ENCODE data around the gene SYNRG.

- TF ChIP-seq JUN (IDR thresholded peaks at IDR 0.05; ENCODE audit: borderline replicate concordance, insufficient read depth, insufficient read length, low read depth) (no peak), MAX (IDR thresholded peaks at IDR 0.05; ENCODE audit: insufficient read depth, insufficient read length) (no peak), POLR2AphosphoS5 (IDR thresholded peaks at IDR 0.05; ENCODE audit: insufficient read depth, low read depth, low read length) (no peak), POLR2A (IDR thresholded peaks at IDR 0.05; ENCODE audit: low read depth, low read length) (no peak), CTCF (IDR thresholded peaks at IDR 0.05; ENCODE audit: extremely low read depth in 1 of 2, insufficient read depth in 1 of 2, low read depth in 1 of 2, low read length in 2 of 2) (no peak), FOS (IDR thresholded peaks at IDR 0.05; ENCODE audit: borderline replicate concordance, insufficient read depth, low read length) (no peak), EZH2 (IDR thresholded peaks at IDR 0.05; ENCODE audit: borderline replicate concordance, low read depth, low read length, severe bottlenecking) (no peak), MYC (IDR thresholded peaks at IDR 0.05; ENCODE audit: low read depth, low read length) (no peak)
Observed at GRCh38 chr17:37605813-37606505, 3.3 kb downstream of the SYNRG start.

All from endothelial cell of umbilical vein (primary cell).